GM19035 (cell line): ENCODE data around the gene NATD1.

Source experiments
- ATAC-seq: cut with Tn5 transposase; IDR thresholded peaks from one replicate; pipeline ENCODE4 v1.9.1; 2021; ENCODE audit not compliant: unreplicated experiment

NATD1 gene

DNA sequence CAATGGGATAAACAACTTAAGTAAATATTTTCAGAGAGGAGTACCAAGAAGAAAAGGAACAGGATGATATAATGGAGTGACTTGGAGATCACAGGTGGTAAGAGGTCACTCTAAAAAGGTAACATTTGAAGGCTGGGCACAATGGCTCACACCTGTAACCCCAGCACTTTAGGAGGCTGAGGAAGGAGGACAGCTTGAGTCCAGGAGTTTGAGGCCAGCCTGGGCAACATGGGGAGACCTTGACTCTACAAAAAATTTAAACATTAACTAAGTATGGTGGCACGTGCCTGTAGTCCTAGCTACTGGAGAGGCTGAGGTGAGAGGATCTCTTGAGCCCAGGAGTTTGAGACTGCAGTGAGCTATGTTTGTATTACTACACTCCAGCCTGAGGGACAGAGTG lies 35.9 kb downstream of the NATD1 start:
- no peak for ATAC-seq

GRCh38 chr17:21215935-21216334 lies 37.3 kb downstream of the NATD1 start:
- no peak for ATAC-seq

- peak; percentile 14 for ATAC-seq
Observed at GRCh38 chr17:21214777-21215541, 38.3 kb downstream of the NATD1 start.

- peak; percentile 89 for ATAC-seq
Observed at GRCh38 chr17:21214015-21214776, 39.0 kb downstream of the NATD1 start, which contains the start of gene TMEM11. TSS of gene TMEM11 (minus strand) at chr17:21214161. CDS start at chr17:21214152, 9 bp downstream.

GRCh38 chr17:21213638-21214014 lies 39.6 kb downstream of the NATD1 start:
- ATAC-seq, result peak; percentile 24

- ATAC-seq, result no peak
Observed at GRCh38 chr17:21212826-21213637, 40.2 kb downstream of the NATD1 start.

GRCh38 chr17:21211825-21212479 lies 41.3 kb downstream of the NATD1 start:
- no peak for ATAC-seq

DNA sequence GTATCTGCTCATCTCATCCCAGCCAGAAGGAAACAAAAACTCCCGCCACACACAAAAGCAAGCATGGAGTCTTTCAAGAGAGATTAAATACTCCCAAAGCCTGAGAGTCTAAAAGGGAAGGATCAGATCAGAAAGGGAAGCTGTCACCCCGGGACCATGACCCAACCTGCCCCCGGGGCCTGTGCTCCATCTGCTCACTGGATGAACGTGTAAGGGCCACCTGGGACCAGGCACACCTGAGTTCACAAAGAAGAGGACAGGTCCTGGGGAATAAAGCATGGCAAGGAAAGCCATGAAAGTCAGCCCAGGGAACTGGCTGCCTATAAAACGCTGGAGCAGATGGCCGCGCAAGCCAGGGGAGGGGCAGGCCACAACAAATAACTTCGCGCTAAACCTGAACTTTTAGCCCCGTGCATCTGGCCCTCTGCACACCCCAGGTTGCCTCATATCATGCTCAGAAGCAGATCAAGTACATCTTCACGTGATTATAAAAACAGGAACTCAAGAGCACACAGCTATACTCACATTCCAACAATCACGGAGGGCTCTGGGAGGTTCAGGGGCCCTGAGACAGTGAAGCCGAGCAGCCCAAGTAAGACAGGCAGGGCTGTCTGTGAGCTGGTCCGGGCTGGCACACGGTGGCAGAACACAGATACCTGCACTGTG lies 42.7 kb downstream of the NATD1 start:
- no peak for ATAC-seq

- ATAC-seq, result no peak
Observed at GRCh38 chr17:21209511-21210175, 43.6 kb downstream of the NATD1 start.

- no peak for ATAC-seq
Observed at GRCh38 chr17:21208352-21208751, 44.9 kb downstream of the NATD1 start.

GRCh38 chr17:21204935-21205334 lies 48.3 kb downstream of the NATD1 start:
- ATAC-seq, result no peak

DNA sequence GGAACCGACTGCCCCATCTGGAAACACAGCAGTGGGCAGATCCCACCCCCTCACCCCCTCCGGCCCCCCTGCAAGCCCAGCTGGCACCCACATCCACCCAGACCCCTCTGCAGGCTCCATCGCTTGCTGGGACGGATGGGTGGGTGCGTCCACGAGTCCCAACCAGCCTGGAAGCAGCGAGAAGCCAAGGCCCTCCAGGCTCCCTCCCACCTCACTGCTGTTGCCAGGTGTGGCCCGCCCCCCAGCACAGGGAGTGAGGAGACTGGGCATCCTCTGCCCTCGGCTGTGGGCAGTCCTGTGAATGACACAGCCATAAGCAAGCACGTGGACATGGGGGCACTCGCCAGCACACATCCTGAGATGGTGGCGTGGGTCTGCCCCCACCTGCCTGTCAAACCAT lies 50.7 kb downstream of the NATD1 start:
- no peak for ATAC-seq

- no peak for ATAC-seq
Observed at GRCh38 chr17:21201874-21202273, 51.3 kb downstream of the NATD1 start.

GRCh38 chr17:21201298-21201595 lies 52.0 kb downstream of the NATD1 start:
- ATAC-seq, result no peak

DNA sequence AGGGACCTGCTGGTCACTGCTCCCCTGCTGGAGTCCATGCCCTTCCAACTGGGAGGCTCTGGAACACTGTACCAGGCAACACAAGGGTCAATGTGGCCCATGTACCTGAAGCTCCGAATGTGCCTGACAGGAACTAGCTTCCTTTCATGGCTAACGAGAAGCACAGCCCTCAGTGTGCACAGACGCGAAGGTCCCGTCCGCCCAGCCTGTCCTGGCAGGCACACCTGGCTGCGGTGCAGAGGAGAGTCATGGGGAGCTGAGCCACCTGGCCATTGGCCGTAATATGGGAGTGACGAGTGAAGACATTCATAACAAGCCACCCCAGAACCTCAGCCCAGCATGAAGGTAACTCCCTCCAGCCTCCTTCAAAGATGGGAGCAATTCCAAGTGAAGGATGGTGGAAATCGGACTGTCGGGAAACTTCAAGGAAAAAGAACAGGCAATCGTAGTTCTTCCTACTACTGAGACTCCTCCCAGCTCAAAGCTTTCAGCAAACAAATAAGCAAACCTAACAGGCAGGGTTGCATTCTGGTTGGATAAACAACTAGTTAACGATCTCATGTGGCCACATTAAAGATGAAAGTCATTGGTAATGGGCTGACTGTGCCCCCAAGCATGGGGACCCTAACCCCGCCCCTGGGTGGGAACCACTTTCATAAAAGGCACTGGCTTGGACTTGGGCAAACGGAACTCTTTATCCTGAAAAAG lies 52.5 kb downstream of the NATD1 start:
- ATAC-seq, result no peak

DNA sequence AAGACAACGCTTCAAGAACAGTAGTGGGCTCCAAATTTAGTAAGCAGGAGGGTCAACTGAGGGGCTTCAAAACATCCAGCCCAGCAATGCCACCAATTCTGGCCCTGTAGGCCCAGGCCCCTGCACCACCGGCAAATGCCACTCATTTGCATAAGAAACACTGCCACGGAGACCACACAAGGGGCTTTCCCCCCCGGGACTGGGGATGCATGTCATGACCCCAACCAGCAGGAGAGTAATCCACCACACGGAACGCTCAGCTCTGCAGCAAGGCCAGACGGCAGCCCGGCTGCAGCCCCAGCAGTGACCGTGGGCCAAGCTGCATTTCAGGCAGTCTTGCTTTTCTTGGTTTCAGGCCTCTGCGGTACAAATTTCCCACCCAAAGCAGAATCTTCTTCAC lies 53.4 kb downstream of the NATD1 start:
- no peak for ATAC-seq

GRCh38 chr17:21199311-21199710 lies 53.9 kb downstream of the NATD1 start:
- ATAC-seq, result no peak

DNA sequence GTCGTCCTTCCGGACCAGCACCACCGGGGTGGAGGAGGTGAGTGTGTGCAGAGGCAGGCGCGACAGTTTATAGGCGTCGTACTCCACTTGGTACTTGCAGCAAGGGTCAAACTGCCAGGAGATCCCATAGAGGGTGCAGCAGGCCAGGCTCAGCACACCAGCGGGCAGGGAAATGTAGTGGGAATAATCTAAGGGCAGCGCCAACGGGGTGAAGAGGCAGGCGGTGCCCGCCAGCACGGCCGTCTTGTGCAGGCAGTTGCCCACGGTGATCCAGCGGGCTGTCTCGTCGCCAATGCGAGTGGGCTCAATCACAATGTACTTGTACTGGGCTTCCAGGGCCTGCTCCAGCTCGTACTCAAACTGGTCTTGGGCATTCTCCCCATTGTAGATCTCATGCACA lies 54.8 kb downstream of the NATD1 start:
- ATAC-seq, result no peak

GRCh38 chr17:21196126-21196525 lies 57.1 kb downstream of the NATD1 start:
- no peak for ATAC-seq

DNA sequence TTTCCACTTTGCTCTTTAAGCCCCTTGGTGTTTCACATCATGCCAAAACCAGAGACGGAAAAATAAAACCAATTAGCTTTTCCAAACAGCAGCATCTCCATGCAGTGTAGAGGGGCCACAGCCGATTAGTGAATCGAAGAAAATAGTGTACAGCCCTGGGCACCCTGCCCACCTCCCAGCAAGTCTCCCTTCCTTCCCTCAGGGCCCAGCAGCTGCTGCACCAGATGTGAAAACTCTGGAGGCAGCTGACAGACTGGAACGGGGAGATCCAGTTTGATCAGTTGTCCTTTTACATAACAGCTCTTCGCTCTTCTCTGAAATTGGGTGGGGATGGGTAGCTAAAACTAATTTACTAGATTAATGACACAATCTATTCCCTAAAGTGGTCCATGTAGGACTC lies 58.5 kb downstream of the NATD1 start:
- no peak for ATAC-seq
